ENCODE data around the gene MICU1.

- no peak for TF ChIP-seq CTCF (IDR thresholded peaks at IDR 0.05)
- TF ChIP-seq POLR2A (IDR thresholded peaks at IDR 0.05): no peak
These were observed 38.1 kb upstream of the MICU1 start for GRCh38 chr10:72663971-72664370.
